ENCODE results near the gene VSX1.

VSX1 gene

DNA sequence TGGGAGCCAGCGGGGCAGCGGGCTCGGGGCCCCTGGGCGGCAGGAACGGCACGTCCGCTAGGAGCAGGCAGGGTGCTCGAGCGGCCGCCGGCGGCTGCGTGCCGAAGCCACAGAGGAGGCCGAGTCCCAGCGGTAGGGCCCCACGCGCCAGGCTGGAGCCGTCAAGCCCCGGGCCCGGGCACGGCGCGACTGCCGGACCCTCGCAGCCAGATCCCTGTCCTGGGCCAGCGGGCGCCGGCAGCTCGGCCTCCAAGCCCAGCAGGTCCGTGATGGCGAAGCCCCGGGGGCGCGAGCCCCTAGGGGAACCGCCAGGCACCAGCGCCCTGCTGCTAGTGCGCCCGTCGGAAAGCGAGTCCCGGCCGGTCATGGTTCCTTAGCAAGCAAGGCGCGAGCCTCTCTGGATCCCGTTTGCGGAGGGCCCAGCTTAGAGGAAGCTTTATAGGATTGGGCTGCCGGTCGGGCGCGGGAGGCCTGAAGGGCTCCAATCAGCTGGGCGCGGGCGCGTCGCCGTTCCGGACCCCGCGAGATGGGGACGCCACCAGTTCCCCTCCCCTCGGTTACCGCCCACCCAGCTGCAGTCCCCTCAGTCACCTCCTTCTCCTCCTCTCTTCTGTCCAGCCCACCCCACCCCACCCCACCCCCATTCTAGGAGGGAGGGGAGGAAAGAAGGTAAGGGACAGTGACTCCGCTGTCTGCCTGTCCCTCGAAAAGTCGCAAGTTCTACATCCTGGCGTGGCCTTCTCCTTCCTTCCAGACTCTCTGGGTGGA lies at the start of gene VSX1:
TSS of gene VSX1 (minus strand) at position 412 of the 768 bp plus-strand sequence. CDS start at position 367, 45 bp downstream.
- no peak within 1 kb of the TSS for H3K4me3 ChIP-seq (ENCODE audit: low read depth, low read length)
- TF ChIP-seq, protein P1, sequence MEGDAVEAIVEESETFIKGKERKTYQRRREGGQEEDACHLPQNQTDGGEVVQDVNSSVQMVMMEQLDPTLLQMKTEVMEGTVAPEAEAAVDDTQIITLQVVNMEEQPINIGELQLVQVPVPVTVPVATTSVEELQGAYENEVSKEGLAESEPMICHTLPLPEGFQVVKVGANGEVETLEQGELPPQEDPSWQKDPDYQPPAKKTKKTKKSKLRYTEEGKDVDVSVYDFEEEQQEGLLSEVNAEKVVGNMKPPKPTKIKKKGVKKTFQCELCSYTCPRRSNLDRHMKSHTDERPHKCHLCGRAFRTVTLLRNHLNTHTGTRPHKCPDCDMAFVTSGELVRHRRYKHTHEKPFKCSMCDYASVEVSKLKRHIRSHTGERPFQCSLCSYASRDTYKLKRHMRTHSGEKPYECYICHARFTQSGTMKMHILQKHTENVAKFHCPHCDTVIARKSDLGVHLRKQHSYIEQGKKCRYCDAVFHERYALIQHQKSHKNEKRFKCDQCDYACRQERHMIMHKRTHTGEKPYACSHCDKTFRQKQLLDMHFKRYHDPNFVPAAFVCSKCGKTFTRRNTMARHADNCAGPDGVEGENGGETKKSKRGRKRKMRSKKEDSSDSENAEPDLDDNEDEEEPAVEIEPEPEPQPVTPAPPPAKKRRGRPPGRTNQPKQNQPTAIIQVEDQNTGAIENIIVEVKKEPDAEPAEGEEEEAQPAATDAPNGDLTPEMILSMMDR (IDR thresholded peaks at IDR 0.05; ENCODE audit: insufficient read depth, low read depth, low read length, missing control alignments), result no peak

DNA sequence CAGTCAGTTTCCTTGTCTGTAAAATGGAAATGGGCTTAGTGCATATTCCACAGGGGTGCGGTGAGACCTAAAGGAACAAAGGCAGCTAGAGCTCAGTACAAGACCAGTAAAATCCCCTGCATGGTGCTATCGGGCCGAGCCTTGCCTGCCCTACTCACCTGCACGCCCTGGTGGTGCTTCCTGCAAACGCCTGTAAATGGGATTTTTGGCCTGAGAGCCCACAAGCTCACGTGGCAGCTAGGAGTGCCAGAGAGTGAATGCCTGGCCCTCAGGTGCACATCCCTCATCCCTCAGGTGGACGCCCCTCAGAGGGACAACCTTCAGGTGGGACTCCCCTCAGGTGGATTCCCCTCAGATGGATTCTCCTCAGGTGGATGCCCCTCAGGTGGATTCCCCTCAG lies 48.0 kb upstream of the VSX1 start:
- TF ChIP-seq, protein P1 (IDR thresholded peaks at IDR 0.05; ENCODE audit: insufficient read depth, low read depth, low read length, missing control alignments), result no peak
- DNase-seq (ENCODE audit: low read depth), result no peak
- H3K4me3 ChIP-seq (ENCODE audit: low read depth, low read length), result no peak overlapping the region

More for the DNA sequence above, at the start of gene VSX1:
- DNase-seq (ENCODE audit: low read depth), result no peak

DNA sequence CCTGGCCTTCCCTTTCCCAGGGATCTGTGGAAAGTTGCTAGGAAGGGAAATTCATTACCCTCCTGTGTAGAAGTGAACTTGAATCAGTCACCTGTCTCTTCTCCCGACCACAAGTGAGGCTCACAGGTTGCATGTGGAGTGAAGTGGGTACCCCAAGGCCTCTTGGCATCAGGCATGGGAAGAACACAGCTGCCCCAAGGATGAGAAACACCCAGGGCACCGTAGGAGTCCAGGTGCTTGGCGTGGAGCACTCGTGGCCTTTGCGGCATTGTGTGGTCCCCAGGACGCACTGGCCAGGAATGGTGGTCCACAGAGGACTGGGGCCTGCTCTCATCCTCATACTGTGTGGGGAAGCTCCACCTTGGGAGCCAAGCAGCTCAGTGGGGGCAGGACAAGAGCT lies 47.5 kb upstream of the VSX1 start:
- DNase-seq (ENCODE audit: low read depth), result no peak
- TF ChIP-seq, protein P1 (IDR thresholded peaks at IDR 0.05; ENCODE audit: insufficient read depth, low read depth, low read length, missing control alignments), result no peak

GRCh38 chr20:25128649-25129048 lies 46.7 kb upstream of the VSX1 start:
- no peak for DNase-seq (ENCODE audit: low read depth)
- no peak overlapping the region for H3K4me3 ChIP-seq (ENCODE audit: low read depth, low read length)
- TF ChIP-seq, protein P1 (IDR thresholded peaks at IDR 0.05; ENCODE audit: insufficient read depth, low read depth, low read length, missing control alignments), result no peak

More for the DNA sequence above, 47.5 kb upstream of the VSX1 start:
- no peak overlapping the region for H3K4me3 ChIP-seq (ENCODE audit: low read depth, low read length)

GRCh38 chr20:25127761-25128537 lies 46.0 kb upstream of the VSX1 start:
- DNase-seq (ENCODE audit: low read depth), result no peak
- TF ChIP-seq, protein P1 (IDR thresholded peaks at IDR 0.05; ENCODE audit: insufficient read depth, low read depth, low read length, missing control alignments), result no peak

DNA sequence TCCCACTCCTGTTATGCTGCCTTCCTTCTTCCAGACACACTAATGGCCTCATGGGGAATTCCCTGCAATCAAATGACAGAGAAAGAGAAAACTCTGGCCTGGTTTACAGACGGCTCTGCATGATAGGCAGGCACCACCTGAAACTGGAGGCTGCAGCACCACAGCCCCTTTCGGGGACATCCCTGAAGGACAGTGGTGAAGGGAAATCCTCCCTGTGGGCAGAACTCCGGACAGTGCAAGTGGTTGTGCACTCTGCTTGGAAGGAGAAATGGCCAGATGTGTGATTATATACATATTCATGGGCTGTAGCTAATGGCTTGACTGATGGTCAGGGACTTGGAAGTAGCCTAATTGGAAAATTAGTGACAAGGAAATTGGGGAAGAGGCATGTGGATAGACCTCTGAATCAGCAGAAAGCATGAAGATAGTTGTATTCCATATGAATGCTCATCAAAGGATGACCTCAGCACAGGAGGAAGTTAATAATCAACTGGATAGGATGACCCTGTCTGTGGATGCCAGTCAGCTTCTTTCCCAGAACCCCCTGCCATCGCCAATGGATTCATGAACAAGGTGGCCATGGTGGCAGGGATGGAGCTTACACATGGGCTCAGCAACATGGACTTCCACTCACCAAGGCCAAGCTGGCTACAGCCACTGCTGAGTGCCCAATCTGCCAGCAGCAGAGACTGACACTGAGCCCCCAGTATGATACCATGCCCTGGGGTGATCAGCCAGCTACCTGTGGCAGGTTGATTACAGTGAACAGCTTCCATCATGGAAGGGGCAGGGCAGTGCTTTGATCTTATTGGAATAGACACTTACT lies 44.5 kb upstream of the VSX1 start:
- DNase-seq (ENCODE audit: low read depth), result no peak
- TF ChIP-seq, protein P1 (IDR thresholded peaks at IDR 0.05; ENCODE audit: insufficient read depth, low read depth, low read length, missing control alignments), result no peak
- H3K4me3 ChIP-seq (ENCODE audit: low read depth, low read length), result no peak overlapping the region

More at GRCh38 chr20:25127761-25128537, 46.0 kb upstream of the VSX1 start:
- H3K4me3 ChIP-seq (ENCODE audit: low read depth, low read length), result no peak overlapping the region

Measured in GM12865 (cell line).